ENCODE data around the gene CDH8. TPM values are rescaled to one million over a fixed set of nuclear protein-coding genes. Genes with fewer than 3 reads are reported as not detected.

The CDH8 gene
- total RNA-seq, 1 donor from 2014 or later: 23.7 TPM

GRCh38 chr16:61944004-61944403 lies 92.2 kb downstream of the CDH8 start:
- Mint-ChIP-seq H3K4me1 (no peaks in the 10 kb centered on the region), H3K36me3 (no peaks in the 10 kb centered on the region)

DNA sequence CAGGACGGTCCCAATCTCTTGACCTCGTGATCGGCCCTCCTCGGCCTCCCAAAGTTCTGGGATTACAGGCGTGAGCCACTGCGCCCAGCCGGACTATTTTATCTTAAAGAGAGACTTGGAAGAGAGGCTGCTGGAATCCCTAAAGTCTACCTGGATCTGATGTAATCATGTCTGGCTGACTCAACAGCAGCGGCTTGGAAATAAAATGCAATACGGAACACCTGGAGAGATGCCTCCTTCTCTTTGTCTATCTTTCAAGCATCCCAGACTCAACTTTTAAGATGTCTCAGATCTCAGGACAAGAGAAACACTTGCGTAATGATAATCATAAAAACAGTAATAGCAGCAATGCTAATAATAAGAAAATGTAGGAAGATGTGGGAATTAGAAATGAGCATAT lies 95.6 kb downstream of the CDH8 start:
- H3K9me3 Mint-ChIP-seq: no peaks in the 10 kb centered on the region
- Histone ChIP-seq H3K27ac (no peak overlapping the region), H3K9ac (no peak overlapping the region), H3K27me3 (no peaks in the 10 kb centered on the region), H3K4me3 (no peak overlapping the region), H3F3A (ENCODE audit: low read depth) (peaks cover 9% of the 10 kb centered on the region), H3K36me3 (no peaks in the 10 kb centered on the region), H2AFZ (replicated peaks) (no peak overlapping the region), H3K4me2 (no peak overlapping the region), H4K20me1 (ENCODE audit: low read depth) (no peaks in the 10 kb centered on the region), H3K4me1 (peaks cover 13% of the 10 kb centered on the region), H3K79me2 (ENCODE audit: low read depth) (no peaks in the 10 kb centered on the region), H3K9me3 (ENCODE audit: low read depth) (no peaks in the 10 kb centered on the region)
- H3K4me1 Mint-ChIP-seq: no peaks in the 10 kb centered on the region
- no peak overlapping the region for H3K27ac Mint-ChIP-seq
- H3K27me3 Mint-ChIP-seq (ENCODE audit: insufficient read depth, low read depth): no peaks in the 10 kb centered on the region
- no peak for DNase-seq (ENCODE audit: low spot score)
- no peaks in the 10 kb centered on the region for H3K36me3 Mint-ChIP-seq
- no peak overlapping the region for H3K4me3 Mint-ChIP-seq
- TF ChIP-seq, protein P1, sequence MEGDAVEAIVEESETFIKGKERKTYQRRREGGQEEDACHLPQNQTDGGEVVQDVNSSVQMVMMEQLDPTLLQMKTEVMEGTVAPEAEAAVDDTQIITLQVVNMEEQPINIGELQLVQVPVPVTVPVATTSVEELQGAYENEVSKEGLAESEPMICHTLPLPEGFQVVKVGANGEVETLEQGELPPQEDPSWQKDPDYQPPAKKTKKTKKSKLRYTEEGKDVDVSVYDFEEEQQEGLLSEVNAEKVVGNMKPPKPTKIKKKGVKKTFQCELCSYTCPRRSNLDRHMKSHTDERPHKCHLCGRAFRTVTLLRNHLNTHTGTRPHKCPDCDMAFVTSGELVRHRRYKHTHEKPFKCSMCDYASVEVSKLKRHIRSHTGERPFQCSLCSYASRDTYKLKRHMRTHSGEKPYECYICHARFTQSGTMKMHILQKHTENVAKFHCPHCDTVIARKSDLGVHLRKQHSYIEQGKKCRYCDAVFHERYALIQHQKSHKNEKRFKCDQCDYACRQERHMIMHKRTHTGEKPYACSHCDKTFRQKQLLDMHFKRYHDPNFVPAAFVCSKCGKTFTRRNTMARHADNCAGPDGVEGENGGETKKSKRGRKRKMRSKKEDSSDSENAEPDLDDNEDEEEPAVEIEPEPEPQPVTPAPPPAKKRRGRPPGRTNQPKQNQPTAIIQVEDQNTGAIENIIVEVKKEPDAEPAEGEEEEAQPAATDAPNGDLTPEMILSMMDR (IDR thresholded peaks at IDR 0.05): no peak
- TF ChIP-seq EZH2 (IDR thresholded peaks at IDR 0.05) (no peak), EZH2phosphoT487 (IDR thresholded peaks at IDR 0.05) (no peak)

More at GRCh38 chr16:61944004-61944403, 92.2 kb downstream of the CDH8 start:
- no peaks in the 10 kb centered on the region for H3K79me2 ChIP-seq (ENCODE audit: low read depth)
- H3K27me3 ChIP-seq: no peaks in the 10 kb centered on the region
- no peak overlapping the region for H3K27ac Mint-ChIP-seq
- H3K4me3 Mint-ChIP-seq: no peak overlapping the region
- no peak overlapping the region for H3K4me2 ChIP-seq
- H3F3A ChIP-seq (ENCODE audit: low read depth): peaks cover 15% of the 10 kb centered on the region
- peaks cover 2% of the 10 kb centered on the region for H3K27me3 Mint-ChIP-seq (ENCODE audit: insufficient read depth, low read depth)
- TF ChIP-seq, protein P1 (IDR thresholded peaks at IDR 0.05): no peak
- TF ChIP-seq EZH2 (IDR thresholded peaks at IDR 0.05): no peak
- TF ChIP-seq EZH2phosphoT487 (IDR thresholded peaks at IDR 0.05): no peak
- no peaks in the 10 kb centered on the region for H3K9me3 Mint-ChIP-seq
- no peaks in the 10 kb centered on the region for H4K20me1 ChIP-seq (ENCODE audit: low read depth)
- peaks cover 31% of the 10 kb centered on the region for H3K4me1 ChIP-seq
- no peak overlapping the region for H2AFZ ChIP-seq (replicated peaks)
- DNase-seq (ENCODE audit: low spot score): no peak
- H3K9me3 ChIP-seq (ENCODE audit: low read depth): no peaks in the 10 kb centered on the region
- no peak overlapping the region for H3K4me3 ChIP-seq
- no peak overlapping the region for H3K27ac ChIP-seq
- no peak overlapping the region for H3K9ac ChIP-seq
- H3K36me3 ChIP-seq: no peaks in the 10 kb centered on the region

GRCh38 chr16:61937646-61938045 lies 98.6 kb downstream of the CDH8 start:
- no peaks in the 10 kb centered on the region for H3K4me1 ChIP-seq
- no peak for DNase-seq (ENCODE audit: low spot score)

More at GRCh38 chr16:61937646-61938045, 98.6 kb downstream of the CDH8 start:
- Mint-ChIP-seq H3K4me3 (no peak overlapping the region), H3K4me1 (no peaks in the 10 kb centered on the region), H3K27ac (no peak overlapping the region), H3K9me3 (no peaks in the 10 kb centered on the region), H3K27me3 (ENCODE audit: insufficient read depth, low read depth) (no peaks in the 10 kb centered on the region), H3K36me3 (no peaks in the 10 kb centered on the region)
- no peaks in the 10 kb centered on the region for H3K36me3 ChIP-seq
- H3F3A ChIP-seq (ENCODE audit: low read depth): no peaks in the 10 kb centered on the region
- no peak overlapping the region for H3K4me2 ChIP-seq
- H3K4me3 ChIP-seq: no peak overlapping the region
- no peak overlapping the region for H3K27ac ChIP-seq
- H4K20me1 ChIP-seq (ENCODE audit: low read depth): no peaks in the 10 kb centered on the region
- no peak overlapping the region for H3K9ac ChIP-seq
- no peaks in the 10 kb centered on the region for H3K79me2 ChIP-seq (ENCODE audit: low read depth)
- H3K27me3 ChIP-seq: no peaks in the 10 kb centered on the region
- TF ChIP-seq EZH2phosphoT487 (IDR thresholded peaks at IDR 0.05): no peak
- TF ChIP-seq, protein P1 (IDR thresholded peaks at IDR 0.05): no peak
- H3K9me3 ChIP-seq (ENCODE audit: low read depth): no peaks in the 10 kb centered on the region
- no peak overlapping the region for H2AFZ ChIP-seq (replicated peaks)

Data from neural progenitor cell (in vitro differentiated cells).